Skin epidermis (tissue), 12 donors: ENCODE data around the gene AGAP1.
"Not testable (repeated sequence)": the region's sequence is repeated elsewhere in the genome, so short reads cannot be mapped to it uniquely, and the experiment has no call there.

Experiments
- H3K27ac ChIP-seq, 21 experiments: fragments of 200-600 bp; sonication (generic) in 11 of 21; one replicate each; pipeline ENCODE4 v1.5.0; 2020; ENCODE audit warnings: mild to moderate bottlenecking in 3 of 21, inconsistent platforms in 2 of 21, moderate library complexity in 2 of 21
- H3K4me3 ChIP-seq, 7 experiments: fragments of 200-600 bp; sonication (generic) in 2 of 7; one replicate each; pipeline ENCODE4 v1.5.0; 2020; ENCODE audit warnings: inconsistent platforms in 2 of 7, mild to moderate bottlenecking in 2 of 7, moderate library complexity in 1 of 7

The AGAP1 gene

DNA sequence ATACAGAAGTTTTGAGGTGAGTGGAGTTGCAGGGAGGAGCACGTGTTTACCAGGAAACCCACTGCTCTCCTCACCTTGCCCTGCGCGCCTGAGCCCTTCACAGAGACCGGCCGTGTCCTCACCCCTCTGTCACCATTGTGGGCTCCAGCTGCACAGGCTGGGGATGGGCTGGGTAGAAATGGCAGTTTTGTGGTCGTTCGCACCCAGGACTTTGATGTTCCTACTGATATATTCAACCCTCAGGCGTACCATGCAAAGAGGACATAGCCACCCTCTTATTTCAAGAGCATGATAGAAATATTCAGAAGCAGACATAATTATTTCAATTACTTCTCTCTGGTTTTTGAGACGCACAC is 596.2 kb downstream of the AGAP1 start:
- Histone ChIP-seq H3K27ac (no peak overlapping the region), H3K4me3 (no peak overlapping the region)

DNA sequence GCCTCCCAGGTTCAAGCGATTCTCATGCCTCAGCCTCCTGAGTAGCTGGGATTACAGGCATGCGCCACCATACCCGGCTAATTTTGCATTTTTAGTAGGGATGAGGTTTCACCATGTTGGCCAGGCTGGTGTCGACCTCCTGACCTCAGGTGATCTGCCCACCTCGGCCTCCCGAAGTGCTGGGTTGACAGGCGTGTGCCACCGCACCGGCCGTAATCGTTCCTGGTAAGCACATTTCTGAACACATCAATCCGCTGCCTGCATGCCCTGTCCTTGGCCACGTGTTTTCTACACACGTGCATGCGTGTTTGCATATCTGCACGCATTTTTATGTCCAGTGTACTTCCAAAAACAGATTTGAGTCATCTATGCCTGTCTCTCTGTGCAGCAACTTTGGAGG is 597.0 kb downstream of the AGAP1 start:
- H3K4me3 ChIP-seq, H3K27ac ChIP-seq: not testable (repeated sequence)

DNA sequence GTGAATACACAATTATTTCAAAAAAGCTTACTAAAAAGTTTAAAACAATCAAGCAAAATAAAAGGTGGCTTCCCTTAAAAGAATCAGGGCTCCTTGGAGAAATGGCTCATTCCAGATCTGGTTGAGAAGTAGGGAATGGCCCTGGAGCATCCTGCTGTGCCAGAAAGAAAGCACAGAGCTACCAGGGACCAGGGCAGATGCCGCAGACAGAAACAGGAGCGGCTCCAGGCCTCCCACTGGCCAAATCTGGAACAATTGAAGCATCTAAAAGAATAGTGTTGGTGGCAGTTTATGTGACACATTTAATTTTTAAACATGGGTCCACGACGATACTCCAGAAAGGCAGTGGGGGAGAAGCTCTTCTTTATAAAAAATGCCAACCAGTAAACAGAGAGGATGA is 598.9 kb downstream of the AGAP1 start:
- Histone ChIP-seq H3K4me3 (no peak overlapping the region), H3K27ac (no peak overlapping the region)

DNA sequence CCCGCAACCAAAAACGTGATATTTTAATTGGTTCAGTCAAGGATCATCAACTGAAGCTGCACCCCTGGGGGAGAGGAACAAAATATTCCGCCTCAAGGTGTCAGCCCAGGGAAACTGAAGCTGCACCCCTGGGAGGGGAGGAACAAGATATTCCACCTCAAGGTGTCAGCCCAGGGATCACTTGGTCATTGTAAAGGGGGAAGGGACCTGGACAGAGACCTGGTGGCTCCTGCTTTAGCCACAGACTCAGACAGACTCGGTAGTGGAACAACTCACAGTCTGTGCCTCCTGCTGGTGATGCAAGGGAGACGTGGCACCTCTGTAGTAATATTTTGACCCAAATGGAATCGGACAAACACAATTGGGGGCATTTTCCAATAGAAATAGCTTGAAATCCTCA is 599.3 kb downstream of the AGAP1 start:
- Histone ChIP-seq H3K27ac (no peak overlapping the region), H3K4me3 (no peak overlapping the region)

DNA sequence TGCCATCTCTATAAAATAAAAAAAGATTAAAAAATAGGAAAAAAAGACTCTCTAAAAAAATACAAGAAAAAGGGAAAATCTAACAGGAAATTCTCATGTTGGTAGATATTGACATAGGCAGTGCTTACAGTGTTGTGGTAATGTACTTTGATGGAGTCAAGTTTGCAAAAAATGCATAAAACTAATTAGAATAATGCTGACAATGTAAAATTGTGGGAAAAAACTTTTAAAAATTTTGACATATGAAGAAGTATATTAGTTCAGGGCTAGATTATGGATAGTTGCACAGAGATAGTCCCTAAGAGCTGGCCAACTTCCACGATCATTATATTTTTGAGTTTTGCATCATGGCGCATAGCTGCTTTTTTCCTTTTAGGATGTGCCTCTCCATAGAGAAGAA is 601.7 kb downstream of the AGAP1 start:
- H3K4me3 ChIP-seq = no peak overlapping the region
- no peak overlapping the region for H3K27ac ChIP-seq

DNA sequence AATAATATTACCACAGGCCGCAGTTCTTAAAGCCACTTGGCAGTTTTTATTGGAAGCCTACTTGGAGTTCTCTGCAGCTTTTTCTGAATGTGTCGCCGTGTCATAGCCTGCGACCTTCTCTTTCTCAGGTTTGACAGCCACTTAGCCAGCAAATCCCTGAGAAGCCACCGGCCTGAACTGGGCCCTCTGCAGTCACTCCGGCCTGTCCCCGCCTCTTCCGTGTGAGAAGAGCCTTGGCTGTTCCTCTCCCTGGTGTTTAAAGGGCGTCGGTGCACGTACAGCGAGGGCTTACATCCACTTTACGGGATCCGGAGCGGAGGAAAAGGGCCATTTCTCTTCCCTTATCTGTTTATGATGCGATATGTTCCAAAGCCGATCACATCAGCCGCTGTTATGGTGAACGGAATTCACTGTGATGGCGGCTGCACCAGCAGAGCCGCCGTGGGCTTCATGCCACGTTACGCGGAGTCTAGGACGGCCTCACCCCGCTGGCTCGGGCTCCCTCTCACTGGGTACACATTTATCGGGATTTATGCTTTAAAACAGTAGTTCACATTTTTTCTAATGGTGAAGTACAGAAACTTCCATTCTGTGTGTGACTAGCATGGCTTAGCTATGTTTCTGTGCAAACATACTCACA is 607.6 kb downstream of the AGAP1 start:
- Histone ChIP-seq H3K27ac (no peak overlapping the region), H3K4me3 (no peak overlapping the region)

DNA sequence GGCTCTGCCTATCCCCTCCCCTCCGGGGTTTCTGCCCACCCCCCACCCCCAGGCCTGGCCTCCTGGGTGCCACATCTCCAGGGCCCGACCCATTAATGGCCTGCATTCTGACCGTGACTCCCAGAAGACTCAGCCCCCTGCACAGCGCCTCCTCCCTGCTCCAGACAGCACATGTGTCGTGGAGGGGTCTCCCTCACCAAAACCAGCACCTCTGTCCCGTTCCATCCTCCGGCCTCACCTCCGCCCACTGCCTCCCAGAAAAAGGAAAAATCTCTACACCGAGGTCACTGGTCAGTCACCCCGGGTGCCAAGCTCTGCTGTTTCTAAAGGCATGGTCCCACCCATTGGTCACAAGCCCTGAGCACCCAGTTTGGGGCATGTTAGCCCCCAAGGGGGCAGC is 609.1 kb downstream of the AGAP1 start:
- no peak overlapping the region for H3K4me3 ChIP-seq
- no peak overlapping the region for H3K27ac ChIP-seq

DNA sequence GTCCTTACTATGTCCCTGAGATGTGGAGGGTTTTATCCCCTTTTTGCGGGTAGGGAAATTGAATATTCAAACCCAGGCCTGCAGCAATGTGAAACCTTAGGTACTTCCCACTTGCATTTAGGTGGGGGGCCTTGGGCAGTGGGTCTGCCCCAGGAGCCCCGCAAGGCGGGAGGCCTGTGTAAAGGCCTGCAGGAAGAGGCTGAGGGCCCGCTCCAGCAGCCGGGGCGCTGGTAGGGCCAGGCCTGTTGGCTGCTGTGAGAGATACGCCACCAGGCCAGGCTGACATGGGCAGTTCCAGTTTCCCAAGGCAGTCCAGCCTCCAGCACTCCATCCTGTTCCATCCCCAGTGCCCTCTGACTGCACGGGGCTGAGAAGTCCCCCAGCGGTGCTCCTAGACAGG is 610.1 kb downstream of the AGAP1 start:
- no peak overlapping the region for H3K4me3 ChIP-seq
- H3K27ac ChIP-seq = no peak overlapping the region

DNA sequence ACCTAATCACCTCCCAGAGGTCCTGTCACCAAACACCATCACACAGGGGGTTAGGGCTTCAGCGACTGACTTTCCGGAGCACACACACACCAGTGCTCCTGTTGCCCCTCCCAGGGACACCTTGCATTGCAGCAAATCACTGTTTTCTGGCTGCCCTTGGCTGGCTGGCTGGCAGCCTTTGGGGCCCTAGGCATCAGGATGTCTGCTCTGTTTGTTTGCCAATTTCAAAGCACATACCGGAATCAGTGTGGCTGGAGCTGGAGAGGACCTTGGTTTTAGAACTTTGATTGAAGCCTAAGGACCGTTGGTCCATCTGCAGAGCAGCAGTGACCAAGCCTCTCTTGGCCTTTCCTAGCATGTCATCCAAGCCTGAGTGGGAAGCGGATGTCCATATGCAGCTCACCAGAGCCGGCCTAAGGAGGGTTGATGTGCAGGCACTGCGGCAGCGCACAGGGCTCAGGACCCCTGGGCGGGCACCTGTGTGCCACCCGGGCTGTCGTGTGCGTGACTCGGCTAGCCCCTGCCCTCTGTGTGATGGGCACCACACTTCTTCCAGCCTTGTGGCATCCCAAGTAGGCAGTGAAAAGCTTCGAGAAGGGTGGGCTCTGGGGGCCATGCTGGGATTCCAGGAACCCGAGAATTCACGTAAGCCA is 612.2 kb downstream of the AGAP1 start:
- H3K4me3 ChIP-seq = no peak overlapping the region
- no peak overlapping the region for H3K27ac ChIP-seq

DNA sequence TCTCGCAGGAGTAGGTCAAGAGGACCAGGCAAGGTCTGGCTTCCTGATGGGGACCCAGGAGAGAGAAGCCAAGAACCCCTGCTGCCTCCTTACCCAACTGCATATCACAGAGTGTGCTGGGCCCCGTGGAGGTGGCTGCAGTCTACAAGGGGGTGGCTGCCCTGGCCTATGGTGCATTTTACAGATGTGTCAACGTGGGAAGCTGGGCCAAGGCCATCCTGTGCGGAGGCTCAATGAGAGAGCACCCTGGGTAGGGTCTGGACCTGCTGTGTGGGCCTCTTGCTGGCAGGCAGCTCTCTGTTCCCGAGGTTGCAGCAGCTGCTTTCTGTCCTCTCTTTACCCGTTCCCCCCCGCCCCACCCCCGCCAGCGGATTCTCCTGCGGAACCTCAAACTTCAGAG is 612.9 kb downstream of the AGAP1 start:
- Histone ChIP-seq H3K27ac (no peak overlapping the region), H3K4me3 (no peak overlapping the region)

DNA sequence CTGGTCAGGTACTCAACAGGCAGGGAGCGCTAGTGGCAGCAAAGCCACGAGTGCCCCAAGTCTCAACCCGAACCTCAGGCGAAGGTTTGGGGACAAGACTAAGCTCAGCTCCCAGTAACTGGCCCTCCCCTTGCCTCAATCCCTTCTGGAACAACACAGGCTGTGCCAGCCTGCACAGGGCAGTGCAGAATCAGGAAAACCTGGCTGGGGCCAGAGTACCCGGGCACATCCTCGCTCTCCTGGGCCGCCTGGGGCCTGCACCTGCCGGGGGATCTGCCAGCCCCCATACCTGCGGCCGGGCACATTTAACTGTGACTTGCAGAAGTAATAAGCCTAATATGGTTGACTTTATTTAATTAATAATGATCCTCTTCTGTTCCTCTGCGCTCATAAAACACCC is 613.7 kb downstream of the AGAP1 start:
- H3K27ac ChIP-seq = no peak overlapping the region
- H3K4me3 ChIP-seq = no peak overlapping the region

DNA sequence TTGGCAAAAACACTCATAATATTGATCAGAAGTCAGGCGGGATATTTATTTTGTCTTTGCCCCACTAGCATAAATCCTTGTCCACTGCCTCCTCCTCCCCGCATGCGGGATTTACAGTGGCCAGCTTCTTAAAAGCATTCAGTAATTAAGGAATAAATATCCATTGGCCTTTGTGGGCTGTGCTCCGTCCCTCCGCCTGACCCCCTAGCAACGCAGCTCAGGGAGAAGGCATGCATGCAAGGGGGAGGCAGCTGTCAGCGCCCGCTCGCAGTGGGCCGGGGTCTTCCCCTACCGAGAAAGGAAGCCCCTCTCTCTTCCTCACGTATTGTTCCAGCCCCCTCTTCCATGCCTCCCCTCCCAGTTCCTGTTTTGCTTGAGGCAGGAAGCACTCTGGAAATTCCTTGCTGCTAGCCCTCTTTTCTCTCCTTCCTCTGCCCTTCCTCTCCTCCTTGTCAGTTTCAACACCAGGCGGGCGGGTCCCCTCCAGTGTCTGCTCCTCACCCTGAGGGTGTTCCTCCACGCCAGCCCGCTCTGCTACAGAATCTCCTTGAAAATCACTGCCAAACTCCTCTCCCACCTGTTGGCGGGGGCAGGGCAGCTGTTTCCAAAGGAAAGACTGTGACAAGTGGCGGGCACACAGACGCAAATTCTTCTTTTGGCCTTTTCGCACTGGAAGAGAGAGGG is 614.2 kb downstream of the AGAP1 start:
- Histone ChIP-seq H3K4me3 (no peak overlapping the region), H3K27ac (no peak overlapping the region)

DNA sequence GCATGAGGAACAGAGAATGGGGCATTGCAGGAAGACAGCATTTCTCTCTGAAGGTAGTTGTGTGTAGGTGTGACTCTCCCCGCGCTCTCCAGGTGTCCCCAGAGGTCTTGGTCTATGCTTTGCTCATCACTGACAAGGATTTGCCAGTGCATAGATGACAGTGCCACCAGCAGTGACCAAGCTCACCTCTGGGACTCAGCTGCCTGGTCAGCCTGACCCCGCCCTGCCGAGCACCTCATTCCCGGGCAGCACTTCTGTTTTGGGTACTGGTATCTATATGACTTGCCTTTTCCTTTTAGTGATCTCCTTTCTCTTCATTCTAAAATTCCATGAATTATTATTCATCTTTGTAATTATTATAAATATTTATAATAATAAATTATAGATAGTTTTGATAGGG is 615.2 kb downstream of the AGAP1 start:
- no peak overlapping the region for H3K4me3 ChIP-seq
- no peak overlapping the region for H3K27ac ChIP-seq

DNA sequence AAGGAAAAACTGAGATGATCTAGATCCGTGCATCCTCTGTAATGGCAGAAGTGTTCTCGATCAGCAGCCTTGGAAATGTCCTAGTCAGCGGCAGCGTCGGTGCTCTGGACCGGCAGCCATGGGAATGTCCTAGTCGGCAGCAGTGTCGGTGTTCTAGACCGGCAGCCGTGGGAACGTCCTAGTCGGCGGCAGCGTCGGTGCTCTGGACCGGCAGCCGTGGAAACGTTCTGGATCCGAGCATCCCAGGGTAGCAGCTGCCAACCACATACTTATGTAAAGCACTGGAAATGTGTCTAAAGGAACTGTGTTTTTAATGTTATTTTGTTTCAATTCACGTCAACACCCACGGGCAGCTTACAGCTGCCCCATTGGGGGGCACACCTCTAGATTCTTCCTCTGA is 615.6 kb downstream of the AGAP1 start:
- Histone ChIP-seq H3K4me3 (no peak overlapping the region), H3K27ac (no peak overlapping the region)

DNA sequence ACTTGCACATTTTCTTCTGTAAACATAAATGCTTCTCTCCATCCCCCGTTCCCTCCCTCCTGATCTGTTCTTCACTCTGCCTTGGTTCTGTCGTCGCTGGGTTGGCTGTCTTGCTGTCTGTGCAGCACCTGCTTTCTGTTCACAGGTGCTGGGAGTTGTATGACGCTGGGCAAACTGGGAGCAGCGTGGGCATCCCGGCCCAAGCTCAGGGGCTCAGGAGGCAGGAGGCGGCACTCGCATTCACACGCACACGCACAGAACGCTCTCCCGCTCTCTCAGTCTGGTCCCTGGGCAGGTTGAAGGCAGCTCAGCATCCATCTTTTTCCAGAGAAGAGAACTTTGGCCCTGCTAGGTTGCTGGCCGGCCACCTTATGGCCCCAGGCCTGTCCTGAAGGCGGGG is 618.6 kb downstream of the AGAP1 start:
- H3K4me3 ChIP-seq = no peak overlapping the region
- H3K27ac ChIP-seq = no peak overlapping the region

DNA sequence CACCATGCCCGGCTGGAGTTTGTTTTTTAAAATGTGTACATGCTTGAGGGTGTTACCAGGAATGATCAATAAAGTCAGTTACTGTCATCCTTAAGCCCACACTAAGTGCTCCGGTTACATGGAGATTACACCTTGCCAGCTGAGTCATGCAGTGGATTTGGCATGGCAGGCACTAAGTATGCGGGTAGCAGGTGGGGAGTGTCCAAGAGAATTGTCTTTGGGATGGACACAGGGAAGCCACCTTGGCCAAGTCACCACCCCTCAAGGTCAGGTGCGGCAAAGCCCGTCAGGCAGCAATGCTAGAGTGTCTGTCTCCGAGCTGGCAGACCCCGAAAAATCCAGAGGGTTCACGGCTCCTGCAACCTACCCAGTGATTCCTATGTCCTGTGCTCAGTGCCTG is 619.6 kb downstream of the AGAP1 start:
- H3K27ac ChIP-seq = no peak overlapping the region
- no peak overlapping the region for H3K4me3 ChIP-seq

DNA sequence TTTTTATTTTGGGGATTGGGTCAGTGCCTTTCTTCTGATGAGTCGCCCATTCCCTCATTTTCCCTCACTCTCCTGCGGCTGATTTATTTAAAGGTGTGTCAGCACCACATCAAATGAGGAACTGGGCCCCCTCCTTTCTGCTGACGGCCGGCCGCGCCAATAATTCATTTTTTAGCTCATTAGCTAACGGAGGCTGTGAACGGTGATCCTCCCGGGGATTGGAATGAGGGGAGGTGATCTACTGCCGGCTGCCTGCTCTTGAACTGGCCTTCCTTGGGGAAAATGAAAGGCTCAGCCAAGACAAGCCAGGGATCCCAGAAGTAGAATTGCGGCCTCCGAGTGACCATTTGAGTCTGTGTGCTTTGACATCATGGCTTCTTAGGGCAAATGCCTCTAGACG is 620.1 kb downstream of the AGAP1 start:
- H3K4me3 ChIP-seq = no peak overlapping the region
- H3K27ac ChIP-seq = no peak overlapping the region

DNA sequence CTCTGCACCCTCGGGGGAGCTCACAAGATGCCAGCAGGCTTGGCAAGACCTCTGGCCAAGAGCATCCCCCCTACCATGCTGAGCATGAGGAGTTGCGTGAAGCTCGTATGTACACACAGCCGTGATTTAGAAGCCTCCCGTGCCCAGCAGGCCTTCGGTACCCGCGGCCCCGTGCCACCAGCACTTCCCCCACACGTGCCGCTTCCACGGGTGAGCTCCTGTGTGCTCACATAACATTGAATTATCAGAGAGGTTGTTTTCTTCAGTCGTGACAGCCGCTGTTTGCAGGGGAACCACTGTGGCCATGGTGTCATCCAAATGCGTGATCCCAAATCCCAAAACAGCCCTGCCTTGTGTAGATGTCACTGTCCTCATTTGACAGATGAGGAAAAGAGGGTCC is 621.1 kb downstream of the AGAP1 start:
- H3K4me3 ChIP-seq = no peak overlapping the region
- no peak overlapping the region for H3K27ac ChIP-seq

DNA sequence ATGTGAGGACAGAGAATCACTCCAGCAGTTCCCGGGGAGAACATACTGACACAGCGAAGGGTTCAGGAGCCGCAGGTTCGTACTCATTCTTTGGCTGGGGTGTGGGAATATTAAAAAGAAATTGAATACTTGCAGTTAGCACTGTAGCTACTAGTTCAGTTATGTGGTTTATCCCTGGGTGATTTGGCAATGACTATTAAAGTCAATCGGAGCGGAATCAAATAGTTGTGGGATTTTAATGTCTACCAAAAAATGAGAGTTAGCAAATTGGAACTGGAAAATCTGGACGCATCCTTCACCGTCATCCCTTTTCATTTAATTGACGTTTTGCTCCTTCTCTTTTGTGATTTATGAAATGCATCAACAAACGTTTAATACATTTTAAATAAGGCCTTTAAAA is 623.6 kb downstream of the AGAP1 start:
- Histone ChIP-seq H3K4me3 (no peak overlapping the region), H3K27ac (no peak overlapping the region)

DNA sequence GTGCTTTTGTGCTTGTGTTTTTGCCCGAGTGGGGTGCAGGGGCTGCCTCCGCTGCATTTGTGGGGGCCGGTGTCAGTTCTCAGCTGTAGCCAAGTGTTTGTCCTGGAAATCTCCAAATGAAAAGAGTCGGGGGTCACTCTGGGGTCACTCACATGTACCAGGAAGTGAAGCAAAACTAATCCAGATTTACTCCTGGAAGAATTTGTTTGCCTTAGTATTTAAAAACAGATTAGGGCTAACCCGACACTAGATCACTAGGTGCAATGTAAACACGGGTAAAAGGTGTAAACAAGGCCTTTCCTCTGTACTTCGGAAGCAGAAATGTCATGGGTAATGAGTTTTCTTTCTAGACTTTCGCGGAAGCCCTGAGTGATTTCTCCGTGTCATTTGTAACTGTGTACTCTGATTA is 624.0 kb downstream of the AGAP1 start:
- no peak overlapping the region for H3K27ac ChIP-seq

DNA sequence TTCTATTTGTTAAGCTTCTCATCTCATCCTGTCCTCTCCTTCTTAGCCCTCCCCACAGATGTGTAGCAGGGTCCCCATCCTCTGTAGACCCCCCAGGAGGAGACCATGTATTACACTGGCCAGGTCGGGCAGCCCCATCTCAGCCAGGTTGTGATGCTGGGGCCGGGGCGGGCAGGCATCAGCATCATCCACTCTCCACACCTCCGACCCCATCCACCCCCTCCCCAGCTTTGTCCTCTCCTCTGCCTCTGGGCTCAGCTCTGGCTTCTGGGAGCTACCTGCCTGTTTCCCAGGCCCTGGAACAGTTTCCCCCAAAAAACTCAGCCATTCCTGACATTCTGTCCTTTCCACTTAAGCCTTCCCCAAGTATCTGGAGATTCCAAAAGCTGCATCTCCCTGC is 625.2 kb downstream of the AGAP1 start:
- Histone ChIP-seq H3K4me3 (no peak overlapping the region), H3K27ac (no peak overlapping the region)

More for the DNA sequence above, 624.0 kb downstream of the AGAP1 start:
- H3K4me3 ChIP-seq = no peak overlapping the region

DNA sequence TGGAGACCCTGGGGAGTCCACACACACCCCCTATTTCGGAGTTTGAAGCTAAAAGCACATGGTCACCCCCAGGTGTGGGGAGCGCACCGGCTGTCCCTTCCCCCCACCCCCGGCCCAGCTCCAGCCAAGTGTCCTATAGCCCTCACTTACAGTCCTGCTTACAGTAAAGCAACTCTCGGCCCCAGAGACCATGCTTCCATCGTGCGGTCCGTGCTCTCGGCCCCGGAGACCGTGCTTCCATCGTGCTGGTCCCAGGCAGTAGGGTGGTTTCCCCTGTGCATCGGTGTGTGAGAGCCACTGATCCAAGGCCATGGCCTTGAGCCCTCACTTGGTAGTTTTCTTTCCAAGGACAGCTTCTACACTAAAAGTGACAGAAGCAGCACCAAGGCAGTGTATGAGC is 625.6 kb downstream of the AGAP1 start:
- Histone ChIP-seq H3K4me3 (no peak overlapping the region), H3K27ac (no peak overlapping the region)
